Right kidney (tissue), 1 donor: ENCODE measurements around the gene CDC20B.
"Not testable (repeated sequence)": the region's sequence is repeated elsewhere in the genome, so short reads cannot be mapped to it uniquely, and the experiment has no call there.

Experiments used
- DNase-seq: peaks from one replicate; pipeline ENCODE4 v3.0.0-alpha.2; 2016

CDC20B gene

GRCh38 chr5:55104036-55104772, 68.8 kb downstream of the CDC20B start:
- no peak for DNase-seq

- no peak for DNase-seq
Observed at GRCh38 chr5:55102348-55102747, 70.6 kb downstream of the CDC20B start, which contains the start of gene GZMA. Gene GZMA (plus strand): TSS chr5:55102646. CDS start chr5:55102683, 37 bp downstream.

GRCh38 chr5:55101556-55102276, 71.3 kb downstream of the CDC20B start:
- DNase-seq: no peak

GRCh38 chr5:55101148-55101547, 71.8 kb downstream of the CDC20B start:
- DNase-seq: not testable (repeated sequence)

GRCh38 chr5:55096861-55097260, 76.1 kb downstream of the CDC20B start:
- DNase-seq: no peak

- DNase-seq: no peak
Observed at GRCh38 chr5:55096182-55096581, 76.8 kb downstream of the CDC20B start.

GRCh38 chr5:55091011-55091410, 82.0 kb downstream of the CDC20B start:
- not testable (repeated sequence) for DNase-seq

GRCh38 chr5:55089301-55089700, 83.7 kb downstream of the CDC20B start:
- DNase-seq: not testable (repeated sequence)

GRCh38 chr5:55081541-55081940, 91.4 kb downstream of the CDC20B start:
- DNase-seq: no peak

GRCh38 chr5:55073211-55073610, 99.8 kb downstream of the CDC20B start:
- DNase-seq: no peak

GRCh38 chr5:55072666-55073065, 100.3 kb downstream of the CDC20B start:
- no peak for DNase-seq

- DNase-seq: no peak
Observed at GRCh38 chr5:55071413-55071812, 101.6 kb downstream of the CDC20B start.

GRCh38 chr5:55070968-55071367, 102.0 kb downstream of the CDC20B start:
- DNase-seq: no peak

- DNase-seq: no peak
Observed at GRCh38 chr5:55066277-55066676, 106.7 kb downstream of the CDC20B start.

GRCh38 chr5:55064523-55064922, 108.5 kb downstream of the CDC20B start:
- DNase-seq: no peak

- no peak for DNase-seq
Observed at GRCh38 chr5:55063899-55064298, 109.1 kb downstream of the CDC20B start.

GRCh38 chr5:55063220-55063863, 109.6 kb downstream of the CDC20B start:
- DNase-seq: no peak
